8988T (cell line): ENCODE data around the gene GPAT2.
"Not testable (repeated sequence)": the region's sequence is repeated elsewhere in the genome, so short reads cannot be mapped to it uniquely, and the experiment has no call there.

Source experiments
- DNase-seq: peaks from one replicate; pipeline ENCODE4 v3.0.0; 2011

GPAT2 gene

GRCh38 chr2:96034792-96035191 is at the start of gene GPAT2:
GPAT2 (minus strand) TSS chr2:96034916; CDS start chr2:96032359, 2,557 bp downstream.
- not testable (repeated sequence) for DNase-seq

- DNase-seq, result no peak
These were observed 49.5 kb upstream of the GPAT2 start for GRCh38 chr2:96083989-96084857.

GRCh38 chr2:96083064-96083939 is 48.6 kb upstream of the GPAT2 start:
- DNase-seq, result no peak

GRCh38 chr2:96082211-96083063 is 47.7 kb upstream of the GPAT2 start:
- no peak for DNase-seq

GRCh38 chr2:96081042-96081441 is 46.3 kb upstream of the GPAT2 start:
- DNase-seq, result no peak

GRCh38 chr2:96075199-96075771 is 40.6 kb upstream of the GPAT2 start:
- no peak for DNase-seq

GRCh38 chr2:96074156-96074555 is 39.4 kb upstream of the GPAT2 start:
- DNase-seq, result no peak

GRCh38 chr2:96073170-96073775 is 38.6 kb upstream of the GPAT2 start:
- no peak for DNase-seq

- no peak for DNase-seq
These were observed 38.0 kb upstream of the GPAT2 start for GRCh38 chr2:96072746-96073145.

GRCh38 chr2:96071977-96072491 is 37.3 kb upstream of the GPAT2 start:
- not testable (repeated sequence) for DNase-seq

- DNase-seq, result not testable (repeated sequence)
These were observed 36.6 kb upstream of the GPAT2 start for GRCh38 chr2:96071087-96071976.

- DNase-seq, result not testable (repeated sequence)
These were observed 35.6 kb upstream of the GPAT2 start for GRCh38 chr2:96070351-96070750.

GRCh38 chr2:96069878-96070277 is 35.2 kb upstream of the GPAT2 start:
- not testable (repeated sequence) for DNase-seq

- DNase-seq, result not testable (repeated sequence)
These were observed 33.3 kb upstream of the GPAT2 start for GRCh38 chr2:96067902-96068581.

GRCh38 chr2:96067098-96067660 is 32.5 kb upstream of the GPAT2 start:
- not testable (repeated sequence) for DNase-seq

GRCh38 chr2:96066511-96066910 is 31.8 kb upstream of the GPAT2 start:
- DNase-seq, result not testable (repeated sequence)

- DNase-seq, result not testable (repeated sequence)
These were observed 31.2 kb upstream of the GPAT2 start for GRCh38 chr2:96065954-96066353.

- DNase-seq, result no peak
These were observed 30.7 kb upstream of the GPAT2 start for GRCh38 chr2:96065381-96065930.

GRCh38 chr2:96064760-96065159 is 30.0 kb upstream of the GPAT2 start:
- DNase-seq, result not testable (repeated sequence)
